Measurements from ENCODE around the gene GNG7.

- TF ChIP-seq POLR2AphosphoS5 (IDR thresholded peaks at IDR 0.05; ENCODE audit: low read depth, low read length) (no peak), POLR2A (IDR thresholded peaks at IDR 0.05; ENCODE audit: low read depth, low read length) (no peak)
Observed at GRCh38 chr19:2724148-2724557, 21.7 kb upstream of the GNG7 start.

All from GM12891 (cell line).